Measurements from ENCODE around the gene INPP5F.
A peak's percentile ranks its signal among the peaks of the same experiment; 100 is the strongest.

Gene INPP5F

DNA sequence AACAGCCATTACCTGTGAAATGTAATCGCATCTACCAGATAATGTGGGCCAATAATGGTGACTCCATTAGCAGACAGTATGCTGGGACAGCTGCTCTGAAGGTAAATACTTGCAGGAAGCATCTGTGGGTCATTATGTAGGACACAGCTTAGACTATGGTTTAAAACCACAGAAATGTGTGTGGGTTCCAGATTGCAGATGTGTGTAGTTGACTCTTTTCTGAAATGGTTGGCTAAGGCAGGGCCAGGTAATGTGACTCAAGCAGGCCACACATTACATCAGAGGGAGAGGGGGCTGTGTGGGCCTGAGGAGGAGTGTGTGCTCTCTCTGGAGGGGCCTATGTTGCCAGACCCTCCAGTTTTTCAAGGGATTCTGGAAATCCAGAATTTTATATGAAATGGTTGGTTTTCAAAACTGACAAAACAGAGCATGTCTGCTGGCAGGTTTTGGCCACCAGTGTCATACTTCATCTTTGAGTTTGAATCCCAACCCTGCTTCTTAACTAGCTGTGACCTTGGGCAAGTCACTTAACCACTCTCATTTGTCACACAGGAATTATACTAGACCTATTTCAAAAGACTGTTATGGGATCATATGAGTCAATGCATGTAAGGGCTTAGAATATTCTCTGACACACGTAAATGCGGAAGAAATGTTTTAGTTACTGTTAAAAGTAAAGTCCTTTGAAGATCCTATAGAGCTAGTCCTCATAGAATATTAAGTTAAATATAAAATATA, 82.3 kb downstream of the INPP5F start:
- peak; percentile 40 for FAIRE-seq
- no peak for DNase-seq (ENCODE audit: insufficient read length, low spot score)

DNA sequence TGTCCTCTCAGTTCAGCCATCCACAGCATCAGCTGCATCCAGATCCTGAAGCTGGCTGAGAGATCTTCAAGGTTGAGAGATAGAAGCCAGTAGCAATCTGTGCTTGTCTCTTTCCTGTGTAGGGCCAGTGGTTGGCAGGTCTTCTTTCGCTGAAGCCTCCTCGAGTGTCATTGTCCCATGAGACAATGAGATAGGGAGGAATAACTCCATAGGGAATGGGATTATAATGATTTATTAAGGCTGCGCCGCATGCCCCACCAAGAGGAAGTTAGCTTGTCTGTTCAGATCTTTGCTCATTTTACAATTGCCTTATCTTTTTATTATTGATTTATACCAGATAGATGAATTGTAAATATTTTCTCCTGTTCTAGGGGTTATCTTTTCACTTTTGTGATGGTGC, 85.3 kb downstream of the INPP5F start:
- no peak for FAIRE-seq

DNA sequence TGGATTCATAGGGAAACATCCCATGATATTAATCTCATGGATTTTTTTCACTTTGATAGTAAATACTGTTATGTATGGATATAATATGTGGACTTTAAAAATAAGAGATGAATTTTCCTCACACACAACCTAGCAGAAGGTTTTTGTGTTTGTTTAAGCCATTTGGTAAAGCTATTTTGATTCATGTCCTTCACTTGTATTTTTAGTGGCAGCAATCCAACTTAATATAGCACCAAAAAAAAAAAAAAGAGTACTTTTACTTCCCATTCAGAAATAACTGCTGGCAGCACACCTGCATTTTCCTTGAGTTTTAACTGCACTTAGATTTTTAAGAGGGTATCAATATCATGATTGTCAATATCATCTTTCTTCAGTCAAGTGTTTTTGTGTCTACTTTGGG, 86.8 kb downstream of the INPP5F start:
- FAIRE-seq: no peak
- DNase-seq (ENCODE audit: insufficient read length, low spot score): no peak

More for the DNA sequence above, 85.3 kb downstream of the INPP5F start:
- no peak for DNase-seq (ENCODE audit: insufficient read length, low spot score)

DNA sequence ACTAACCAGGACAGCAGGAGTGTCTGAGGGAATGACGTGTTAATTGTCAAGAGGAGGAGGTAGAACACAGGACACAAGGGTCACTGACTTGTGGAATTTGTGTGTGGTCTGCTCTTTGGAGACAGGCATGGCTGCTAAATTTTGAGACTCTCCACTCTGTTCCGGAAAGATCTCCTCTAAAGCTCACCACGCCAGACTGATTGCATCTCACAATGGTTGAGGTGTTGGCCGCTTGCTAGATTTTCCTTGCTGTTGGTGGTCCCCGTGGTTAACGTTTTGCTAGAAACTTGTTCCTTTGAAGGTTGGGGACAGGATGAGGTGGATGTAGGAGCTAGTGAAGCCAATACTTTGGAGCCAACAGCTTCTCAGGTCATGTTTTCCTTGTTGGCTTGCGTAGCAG, 89.8 kb downstream of the INPP5F start:
- no peak for FAIRE-seq

DNA sequence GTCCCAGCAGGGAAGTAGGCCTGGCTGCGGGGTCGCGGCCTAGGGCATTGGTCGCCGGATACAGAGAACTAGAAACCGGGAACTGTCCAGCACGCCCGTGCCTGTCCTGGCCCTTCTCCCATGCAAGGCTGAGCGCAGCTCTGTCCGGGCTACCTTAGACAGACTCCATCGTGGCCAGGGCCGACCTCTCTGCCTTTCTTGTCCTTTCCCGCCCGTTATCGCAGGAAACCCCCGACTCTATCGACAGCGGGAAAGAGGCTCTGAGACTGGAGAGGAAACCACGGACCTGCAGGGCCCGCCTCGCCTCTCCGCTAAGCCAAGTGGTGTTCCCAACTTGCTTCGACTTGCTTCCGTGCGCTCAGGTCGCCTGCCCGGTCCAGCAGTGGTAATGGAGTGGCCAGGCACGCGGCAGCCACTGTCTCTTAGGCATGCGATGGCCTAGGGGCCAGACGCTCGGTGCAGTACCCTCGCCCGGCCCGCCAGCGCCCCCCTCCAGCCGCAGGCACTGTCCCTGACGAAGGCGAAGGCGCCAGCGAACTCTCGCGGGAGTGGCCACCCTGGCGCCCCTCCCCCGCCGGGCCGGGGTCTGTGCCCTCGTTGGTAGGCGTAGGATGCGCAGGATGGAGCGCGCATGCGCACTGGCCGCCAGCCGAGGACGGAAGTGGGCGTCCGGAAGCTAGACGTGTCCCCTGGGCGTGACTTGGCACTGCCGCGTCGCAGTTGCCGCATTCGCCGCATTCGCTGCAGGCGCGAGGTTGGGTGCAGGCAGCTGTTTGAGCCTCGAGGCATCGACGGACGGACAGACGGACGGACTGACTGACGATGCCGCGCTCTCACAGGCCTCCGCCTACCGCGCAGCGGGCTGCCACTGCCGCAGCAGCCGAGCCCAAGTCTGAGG, 92.4 kb downstream of the INPP5F start:
- FAIRE-seq (no peak), DNase-seq (ENCODE audit: insufficient read length, low spot score) (no peak)

More for the DNA sequence above, 89.8 kb downstream of the INPP5F start:
- DNase-seq (ENCODE audit: insufficient read length, low spot score): no peak

DNA sequence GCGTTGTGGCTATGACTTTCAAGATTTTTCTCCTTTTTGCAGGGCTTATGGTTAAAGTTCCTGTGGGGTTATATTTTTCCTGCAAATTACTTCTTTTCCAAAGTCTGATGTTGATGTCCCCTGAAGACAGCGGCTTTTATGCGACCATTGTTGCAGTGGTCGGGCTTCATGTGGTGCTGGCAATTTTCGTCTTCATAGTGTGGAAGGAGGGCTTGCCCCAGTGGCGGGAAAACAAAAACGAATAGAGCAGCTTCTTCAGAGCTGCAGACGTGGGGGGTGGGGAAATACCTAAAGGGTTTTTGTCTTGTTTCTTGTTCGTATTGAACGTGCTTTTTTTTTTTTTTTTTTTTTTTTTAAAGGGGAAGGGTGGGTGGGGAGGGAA, 93.0 kb downstream of the INPP5F start:
- DNase-seq (ENCODE audit: insufficient read length, low spot score) (no peak), FAIRE-seq (no peak)

DNA sequence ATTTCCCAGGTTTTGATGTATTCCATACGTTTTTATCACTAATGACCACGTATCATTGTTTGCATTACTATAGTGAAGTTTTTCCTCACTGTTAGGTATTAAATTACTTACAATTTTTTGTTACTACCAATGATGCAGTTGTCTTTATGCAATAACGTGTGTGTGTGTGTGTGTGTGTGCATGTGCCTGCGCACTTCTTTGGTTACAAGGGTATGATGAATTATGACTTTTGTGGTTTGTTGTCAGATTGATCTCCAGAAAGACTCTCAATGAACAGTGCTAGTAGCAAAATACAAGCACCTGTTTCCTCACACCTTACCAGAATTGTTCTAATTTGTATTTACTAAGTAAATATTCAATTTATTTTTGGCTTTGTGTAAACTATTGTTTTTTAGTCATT, 95.3 kb downstream of the INPP5F start:
- DNase-seq (ENCODE audit: insufficient read length, low spot score): no peak
- no peak for FAIRE-seq

DNA sequence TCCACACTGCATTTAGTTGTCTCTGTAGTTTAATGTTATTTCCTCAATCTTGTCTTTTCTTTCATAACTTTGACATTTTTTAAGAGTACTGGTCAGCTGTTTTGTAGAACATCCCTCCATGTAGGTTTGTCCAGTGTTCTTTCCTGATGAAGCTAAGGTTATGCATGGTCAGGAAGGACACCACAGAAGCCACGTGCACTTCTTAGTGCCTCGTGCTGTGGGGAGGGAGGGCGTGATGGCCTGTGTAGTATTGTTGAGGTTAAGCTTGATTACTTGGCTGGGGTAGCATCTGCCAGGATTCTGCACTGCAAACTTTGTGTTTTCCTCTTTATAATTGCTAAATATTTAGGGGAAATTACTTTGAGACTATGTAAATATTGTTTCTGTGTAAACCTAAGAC, 98.4 kb downstream of the INPP5F start:
- no peak for FAIRE-seq
- DNase-seq (ENCODE audit: insufficient read length, low spot score): no peak

DNA sequence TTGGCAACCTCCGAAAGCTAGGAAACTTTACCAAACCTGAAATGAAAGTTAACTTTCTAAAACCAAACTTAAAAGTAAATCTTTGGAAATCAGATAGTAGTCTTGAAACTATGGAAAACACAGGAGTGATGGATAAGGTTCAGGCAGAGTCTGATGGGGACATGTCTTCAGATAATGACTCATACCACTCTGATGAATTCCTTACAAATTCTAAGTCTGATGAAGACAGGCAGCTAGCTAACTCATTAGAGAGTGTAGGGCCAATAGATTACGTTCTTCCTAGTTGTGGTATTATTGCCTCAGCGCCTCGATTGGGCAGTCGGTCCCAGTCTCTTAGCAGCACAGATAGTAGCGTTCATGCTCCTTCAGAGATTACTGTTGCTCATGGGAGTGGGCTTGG, 100.9 kb downstream of the INPP5F start:
- DNase-seq (ENCODE audit: insufficient read length, low spot score) (no peak), FAIRE-seq (no peak)

DNA sequence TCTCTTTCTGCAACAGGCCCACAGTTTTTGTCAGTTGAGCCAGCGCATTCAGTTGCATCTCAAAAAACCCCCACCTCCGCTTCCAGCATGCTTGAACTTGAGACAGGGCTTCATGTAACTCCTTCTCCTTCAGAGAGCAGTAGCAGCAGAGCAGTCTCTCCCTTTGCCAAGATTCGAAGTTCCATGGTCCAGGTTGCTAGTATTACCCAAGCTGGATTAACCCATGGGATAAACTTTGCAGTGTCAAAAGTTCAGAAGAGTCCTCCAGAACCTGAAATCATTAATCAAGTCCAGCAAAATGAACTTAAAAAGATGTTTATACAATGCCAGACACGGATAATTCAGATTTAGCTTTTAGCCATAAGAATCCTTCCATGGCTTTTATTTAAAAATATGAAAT, 101.6 kb downstream of the INPP5F start:
- no peak for DNase-seq (ENCODE audit: insufficient read length, low spot score)
- FAIRE-seq: no peak

DNA sequence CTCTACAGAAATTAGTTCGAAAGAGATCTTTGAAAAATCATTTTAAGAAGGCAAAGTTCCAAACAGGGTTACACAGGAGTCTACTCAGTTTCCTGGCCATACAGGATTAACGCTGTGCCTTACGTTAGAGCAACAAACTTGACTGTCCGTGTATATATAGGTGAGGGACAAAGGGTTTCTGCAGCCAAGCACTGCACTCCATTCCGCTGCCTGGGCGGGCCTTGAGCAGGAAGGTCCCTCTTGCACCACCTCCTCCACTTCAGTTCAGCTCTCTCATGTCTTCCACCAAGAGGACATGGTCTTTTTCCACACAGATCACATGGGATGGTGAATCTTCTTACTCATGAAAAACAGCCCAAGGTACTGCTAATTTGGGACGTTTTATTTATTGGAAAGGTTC, 103.6 kb downstream of the INPP5F start:
- DNase-seq (ENCODE audit: insufficient read length, low spot score) (no peak), FAIRE-seq (no peak)

DNA sequence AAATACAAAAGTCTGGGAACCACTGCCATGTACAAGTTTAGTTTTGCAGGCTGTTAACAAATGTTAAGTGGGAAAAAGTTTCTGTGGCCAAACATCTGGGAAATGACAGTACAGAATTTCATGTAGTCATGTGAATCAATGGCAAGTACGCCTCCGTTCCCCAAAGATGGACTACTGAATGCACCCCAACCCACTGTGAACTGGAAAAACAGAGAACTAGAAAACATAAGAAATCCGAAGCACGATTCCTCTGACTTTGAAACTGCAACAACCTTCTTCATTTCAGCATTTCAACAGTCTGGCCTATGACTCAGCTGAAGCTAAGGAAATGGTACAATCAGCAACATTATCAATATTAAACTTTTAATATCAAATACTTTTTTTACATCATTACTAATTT, 105.0 kb downstream of the INPP5F start:
- DNase-seq (ENCODE audit: insufficient read length, low spot score) (no peak), FAIRE-seq (no peak)

DNA sequence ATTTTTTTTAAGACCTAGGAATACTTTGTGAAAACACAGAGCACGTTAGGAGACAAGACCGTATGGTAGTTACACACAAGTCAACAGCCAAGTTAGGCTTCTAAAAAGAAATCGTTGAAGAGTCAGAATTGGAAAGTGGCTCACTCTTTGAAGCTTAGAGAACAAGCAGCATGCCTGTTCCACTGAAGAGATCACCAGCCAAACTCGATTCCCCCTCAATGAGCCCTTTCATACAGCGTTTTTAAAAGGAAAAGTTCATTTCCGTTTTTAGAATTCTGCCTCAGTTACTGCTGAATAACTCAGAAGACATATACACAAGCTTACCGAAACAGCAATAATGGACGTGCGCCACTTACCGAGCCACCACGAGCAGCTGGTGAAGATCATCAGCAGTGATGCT, 105.8 kb downstream of the INPP5F start:
- DNase-seq (ENCODE audit: insufficient read length, low spot score) (no peak), FAIRE-seq (no peak)

DNA sequence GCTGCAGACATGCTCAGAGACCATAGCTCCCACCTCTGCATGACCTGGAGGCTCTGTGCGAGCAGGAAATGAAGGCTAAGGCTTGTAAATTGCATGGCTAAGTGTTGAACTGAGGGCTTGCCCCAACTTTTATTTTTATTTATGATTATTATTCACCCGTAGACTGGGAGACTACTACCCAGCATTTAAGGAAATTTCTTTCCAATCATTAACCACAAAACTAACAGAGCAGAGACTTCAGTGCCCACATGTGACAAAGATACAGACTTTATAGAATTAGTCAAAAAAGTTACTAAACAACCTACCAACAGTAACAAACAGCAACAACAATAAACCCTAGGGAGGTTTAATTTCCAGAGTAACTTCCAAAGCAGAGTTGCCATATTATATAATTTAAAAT, 107.1 kb downstream of the INPP5F start:
- FAIRE-seq (no peak), DNase-seq (ENCODE audit: insufficient read length, low spot score) (no peak)

DNA sequence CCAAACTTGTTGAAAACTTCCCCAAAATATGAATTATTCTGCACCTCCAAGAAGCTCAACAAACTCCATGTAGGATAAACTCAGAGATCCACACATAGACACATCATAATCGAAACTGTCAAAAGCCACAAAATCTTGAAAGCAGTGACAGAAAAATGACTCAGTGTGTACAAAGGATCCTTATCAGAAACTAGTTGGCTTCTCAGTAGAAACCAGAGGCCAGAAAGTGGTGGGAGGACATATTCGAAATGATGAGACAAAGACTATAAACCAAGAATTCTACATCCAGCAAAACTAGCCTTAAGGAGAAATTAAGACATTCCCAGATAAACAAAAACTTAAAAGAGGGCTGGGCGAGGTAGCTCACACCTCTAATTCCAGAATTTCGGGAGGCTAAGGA, 108.3 kb downstream of the INPP5F start:
- DNase-seq (ENCODE audit: insufficient read length, low spot score): no peak
- no peak for FAIRE-seq

DNA sequence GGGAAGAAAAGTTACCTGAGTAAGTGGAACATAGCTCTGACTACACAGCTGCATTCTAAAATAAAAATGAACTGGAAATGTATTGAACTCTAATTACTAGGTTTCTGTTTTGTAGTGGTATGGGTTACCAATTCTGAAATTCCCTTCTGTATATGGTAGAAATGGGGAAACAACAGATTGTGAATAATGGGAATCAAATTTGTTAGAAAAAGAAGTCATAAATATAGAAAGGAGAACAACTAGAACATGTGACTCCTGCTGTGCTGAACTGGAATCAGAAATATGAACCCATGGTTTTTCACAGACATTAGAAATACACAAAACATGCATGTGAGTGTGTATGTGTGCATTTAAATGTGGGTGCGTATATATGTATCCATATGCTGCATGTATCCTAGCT, 119.8 kb downstream of the INPP5F start:
- FAIRE-seq: no peak

DNA sequence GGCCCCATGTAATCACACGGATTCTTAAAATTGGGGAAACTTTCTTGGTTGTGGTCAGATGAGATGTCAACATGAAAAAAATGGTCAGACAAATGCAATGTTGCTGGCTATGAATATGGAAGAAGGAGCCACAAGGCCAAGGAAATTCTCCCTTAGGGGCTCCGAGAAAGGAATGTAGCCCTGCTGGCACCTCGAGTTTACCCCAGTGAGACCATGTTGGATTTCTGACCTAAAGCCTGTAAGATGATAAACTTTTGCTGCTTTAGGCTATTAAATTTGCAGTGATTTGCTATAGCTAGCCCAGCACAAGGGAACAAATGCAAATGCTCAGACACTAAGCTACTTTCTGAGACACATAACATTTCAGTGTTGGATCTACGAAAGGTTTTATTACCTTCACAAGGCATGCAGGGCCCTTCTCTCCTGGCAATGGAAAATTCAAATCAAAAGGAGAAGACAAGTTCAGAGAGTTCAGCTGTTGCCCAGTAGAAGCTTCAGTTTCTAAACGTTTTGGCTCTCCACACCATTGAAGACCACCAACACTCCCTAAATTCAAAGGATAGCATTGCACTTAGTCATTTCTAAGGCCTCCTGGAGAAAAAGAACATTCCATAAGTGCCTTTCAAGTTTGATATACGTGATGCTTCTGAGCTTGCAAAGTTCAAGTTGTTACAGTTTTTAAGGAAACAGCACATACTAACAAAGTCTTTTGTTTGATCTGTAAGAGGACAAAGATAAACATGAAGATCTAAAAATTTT, 123.4 kb downstream of the INPP5F start:
- FAIRE-seq (no peak), DNase-seq (ENCODE audit: insufficient read length, low spot score) (no peak)

More for the DNA sequence above, 119.8 kb downstream of the INPP5F start:
- DNase-seq (ENCODE audit: insufficient read length, low spot score): no peak

DNA sequence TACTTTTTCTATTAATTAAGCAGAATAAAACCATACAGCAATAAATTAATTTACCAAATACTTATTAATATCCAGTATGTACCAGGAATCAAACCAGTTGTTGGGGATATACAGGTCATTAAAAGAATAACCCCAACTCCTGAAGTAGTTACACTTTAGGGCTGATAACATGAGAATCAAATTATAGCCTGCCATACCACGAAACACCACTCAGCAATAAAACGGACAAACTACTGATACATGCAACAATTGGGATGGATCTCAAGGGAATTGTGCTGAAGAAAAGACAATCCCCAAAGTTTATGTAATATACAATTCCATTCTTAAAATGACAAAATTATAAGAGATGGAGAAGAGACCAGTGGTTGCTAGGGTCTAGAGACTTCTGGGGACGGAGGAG, 124.1 kb downstream of the INPP5F start:
- no peak for DNase-seq (ENCODE audit: insufficient read length, low spot score)

DNA sequence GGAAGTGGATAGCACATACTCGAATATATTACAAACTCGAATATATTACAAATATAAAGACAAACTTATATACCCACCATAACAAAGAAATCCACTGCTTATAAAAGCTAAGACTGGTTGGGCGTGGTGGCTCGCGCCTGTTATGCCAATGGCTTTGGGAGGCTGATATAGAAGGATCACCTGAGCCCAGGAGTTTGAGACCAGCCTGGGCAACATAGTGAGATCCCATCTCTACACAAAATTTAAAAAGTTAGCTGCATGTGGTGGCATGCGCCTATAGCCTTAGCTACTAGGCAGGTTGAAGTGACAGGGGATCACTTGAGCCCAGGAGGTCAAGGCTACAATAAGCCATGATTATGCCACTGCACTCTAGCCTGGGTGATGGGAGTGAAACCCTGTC, 126.4 kb downstream of the INPP5F start:
- no peak for FAIRE-seq

More for the DNA sequence above, 124.1 kb downstream of the INPP5F start:
- FAIRE-seq: no peak

DNA sequence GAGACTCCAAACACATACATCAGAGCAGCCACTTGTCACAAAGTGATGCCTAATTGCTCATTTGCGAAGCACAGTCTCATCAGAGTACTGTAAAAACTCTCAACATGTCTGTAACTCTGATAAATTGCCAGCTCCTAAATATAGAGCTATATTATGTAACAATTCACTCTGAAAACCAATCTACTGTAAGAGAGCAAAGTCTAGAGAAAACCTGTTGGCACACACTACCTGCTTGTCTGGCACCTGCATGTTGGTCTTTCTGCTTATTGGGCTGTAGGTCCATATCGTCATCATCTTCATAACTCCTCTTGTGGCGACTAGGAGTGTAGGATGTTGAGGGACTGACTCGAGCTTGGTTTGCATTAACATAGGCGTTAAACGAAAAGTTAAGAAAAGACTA, 127.0 kb downstream of the INPP5F start:
- no peak for FAIRE-seq
- DNase-seq (ENCODE audit: insufficient read length, low spot score): no peak

More for the DNA sequence above, 126.4 kb downstream of the INPP5F start:
- DNase-seq (ENCODE audit: insufficient read length, low spot score): no peak

DNA sequence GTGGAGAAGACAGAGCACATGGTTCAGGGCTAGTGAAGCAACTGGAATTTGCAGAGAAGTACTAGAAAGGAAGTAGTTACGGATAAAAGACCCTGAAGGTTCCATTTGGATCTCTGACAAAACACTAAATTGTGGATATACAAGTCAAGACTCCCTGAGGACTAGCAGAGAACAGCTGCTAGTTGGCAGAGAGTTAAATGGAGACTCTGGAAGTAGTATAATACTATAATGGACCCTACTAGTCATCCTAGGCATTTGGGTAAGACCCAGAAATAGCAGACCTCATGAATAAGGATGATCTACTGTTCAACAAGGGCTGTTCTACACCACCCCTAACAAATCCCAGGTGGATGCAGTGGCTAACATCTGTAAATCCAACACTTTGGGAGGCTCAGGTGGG, 127.7 kb downstream of the INPP5F start:
- DNase-seq (ENCODE audit: insufficient read length, low spot score): no peak
- FAIRE-seq: no peak

Data from GM19239 (cell line).